Transverse colon (tissue), 4 donors: ENCODE data around the gene SLC6A1. TPM values are rescaled to one million over a fixed set of nuclear protein-coding genes. Genes with fewer than 3 reads are reported as not detected.

Source experiments
- DNase-seq: peaks from one replicate; pipeline ENCODE4 v3.0.0-alpha.2; 2019
- H3K27ac ChIP-seq, 4 donors: fragments of 200-600 bp; sonication (generic); 2 replicates each; pipeline ENCODE4 v1.5.1; 2016 to 2018; ENCODE audit warnings: inconsistent platforms in 4 of 4
- H3K27me3 ChIP-seq: fragments of 200-600 bp; sonication (generic); 2 replicates; pipeline ENCODE4 v1.5.1; 2017; ENCODE audit warnings: inconsistent platforms
- H3K36me3 ChIP-seq, 4 donors: fragments of 200-600 bp; sonication (generic); 2 replicates each; pipeline ENCODE4 v1.5.1; 2017 to 2019; ENCODE audit warnings: inconsistent platforms in 4 of 4
- H3K4me1 ChIP-seq, 4 donors: fragments of 200-600 bp; sonication (generic); 2 replicates each; pipeline ENCODE4 v1.5.1; 2017 to 2020; ENCODE audit warnings: inconsistent platforms in 4 of 4
- H3K4me3 ChIP-seq, 4 donors: fragments of 200-600 bp; sonication (generic); 1 replicate in 1 of 4; 2 replicates in 3 of 4; pipeline versions ENCODE4 v1.5.1 to v1.6.1; 2017 to 2019; ENCODE audit warnings: inconsistent platforms in 4 of 4
- H3K9me3 ChIP-seq, 2 donors: fragments of 200-600 bp; sonication (generic); 2 replicates each; pipeline ENCODE4 v1.5.1; 2017 to 2019; ENCODE audit warnings: inconsistent platforms in 2 of 2
- EP300 ChIP-seq: sonication (generic); formaldehyde crosslinking; IDR thresholded peaks from one replicate; pipeline ENCODE4 v1.6.1; 2017; ENCODE audit warnings: antibody characterized with exemption, low read depth
- POLR2A ChIP-seq: fragments of 450-650 bp; IDR thresholded peaks from one replicate; pipeline ENCODE4 v1.6.1; 2016; ENCODE audit warnings: antibody characterized with exemption, mild to moderate bottlenecking, moderate library complexity
- POLR2AphosphoS5 ChIP-seq, 3 donors: sonication (generic); formaldehyde crosslinking; IDR thresholded peaks; one replicate each; pipeline ENCODE4 v1.6.1; 2016; ENCODE audit warnings: antibody characterized with exemption in 3 of 3
- WGBS, 2 donors: methylation state at CpG; one replicate each; pipeline ENCODE4 v1.1.5; 2018; ENCODE audit warnings: low coverage in 1 of 2; 5-methylcytosine and 5-hydroxymethylcytosine counted together
- in situ Hi-C, 4 donors: fragments of 200-750 bp; cut with MboI; loops; one replicate each; pipeline versions ENCODE4 v1.15.0 to v1.15.1; 2017; ENCODE audit warnings: low sequenced_read_pairs in 3 of 4, low pct_ligation_motif_present in 1 of 4, low pct_unique_long_range_greater_than_20kb in 1 of 4
- intact Hi-C: fragments of 100-400 bp; cut with DNase I; formaldehyde crosslinking; loops from one replicate; pipeline ENCODE4 v1.15.1; 2023; ENCODE audit warnings: low total_unique reads
- total RNA-seq, 4 donors: library from RNA; depleted of rRNA; stranded (reverse); fragments of >200 nt; gene quantifications; one replicate each; pipeline ENCODE4 v1.1.0, GENCODE V29; 2016
- TF ChIP-seq, protein P1 (sequence below), 5 experiments: fragments of 200-600 bp in 3 of 5; fragments of 450-650 bp in 2 of 5; sonication (generic) in 3 of 5; IDR thresholded peaks; 1 replicate in 2 of 5; 2 replicates in 3 of 5; pipeline ENCODE4 v1.5.1; 2016 to 2017; ENCODE audit warnings: antibody characterized with exemption in 5 of 5, inconsistent platforms in 3 of 5, mild to moderate bottlenecking in 2 of 5, moderate library complexity in 1 of 5

Gene SLC6A1
- total RNA-seq, 4 donors from 2014 or later = 0.20 to 0.55 (median 0.48) TPM; not detected in 1

DNA sequence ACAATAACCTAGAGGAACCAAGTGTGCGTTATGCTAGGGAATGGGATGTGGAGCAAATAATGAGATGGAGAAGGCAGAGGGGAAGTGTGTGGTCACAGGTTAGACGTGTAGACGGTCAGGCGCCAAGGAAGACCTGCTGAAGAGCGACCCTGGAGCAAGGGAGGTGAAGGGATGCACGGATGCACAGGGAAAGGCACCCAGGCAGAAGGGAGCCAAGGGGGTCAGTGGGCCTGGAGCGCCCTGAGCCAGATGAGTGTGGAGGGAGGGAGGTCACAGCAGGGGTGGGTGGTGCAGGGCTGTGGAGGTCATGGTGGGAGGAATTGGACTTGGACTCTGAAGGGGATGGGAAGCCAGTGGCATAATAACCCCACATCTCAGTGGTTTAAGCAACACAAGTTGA lies 70.2 kb downstream of the SLC6A1 start:
- Histone ChIP-seq H3K27me3 (peaks cover 14% of the 10 kb centered on the region), H3K4me3 (no peak overlapping the region), H3K27ac (no peak overlapping the region), H3K4me1 (peaks cover 3 to 10% (median 6%) of the 10 kb centered on the region in 4 donors), H3K9me3 (no peaks in the 10 kb centered on the region), H3K36me3 (no peaks in the 10 kb centered on the region)
- WGBS, 2 donors = 77 to 86% methylated on average over 7 of the region's 7 CpGs
- no peak for DNase-seq
- in situ Hi-C loops = loop anchor here (10.0 to 25.0 kb wide), 3 partner anchors 272 to 300 kb away; no protein-coding TSS in a partner anchor
- intact Hi-C loops = no loop called here
- TF ChIP-seq POLR2A (no peak), POLR2AphosphoS5 (IDR thresholded peaks at IDR 0.05) (no peak), EP300 (no peak)
- TF ChIP-seq, protein P1, sequence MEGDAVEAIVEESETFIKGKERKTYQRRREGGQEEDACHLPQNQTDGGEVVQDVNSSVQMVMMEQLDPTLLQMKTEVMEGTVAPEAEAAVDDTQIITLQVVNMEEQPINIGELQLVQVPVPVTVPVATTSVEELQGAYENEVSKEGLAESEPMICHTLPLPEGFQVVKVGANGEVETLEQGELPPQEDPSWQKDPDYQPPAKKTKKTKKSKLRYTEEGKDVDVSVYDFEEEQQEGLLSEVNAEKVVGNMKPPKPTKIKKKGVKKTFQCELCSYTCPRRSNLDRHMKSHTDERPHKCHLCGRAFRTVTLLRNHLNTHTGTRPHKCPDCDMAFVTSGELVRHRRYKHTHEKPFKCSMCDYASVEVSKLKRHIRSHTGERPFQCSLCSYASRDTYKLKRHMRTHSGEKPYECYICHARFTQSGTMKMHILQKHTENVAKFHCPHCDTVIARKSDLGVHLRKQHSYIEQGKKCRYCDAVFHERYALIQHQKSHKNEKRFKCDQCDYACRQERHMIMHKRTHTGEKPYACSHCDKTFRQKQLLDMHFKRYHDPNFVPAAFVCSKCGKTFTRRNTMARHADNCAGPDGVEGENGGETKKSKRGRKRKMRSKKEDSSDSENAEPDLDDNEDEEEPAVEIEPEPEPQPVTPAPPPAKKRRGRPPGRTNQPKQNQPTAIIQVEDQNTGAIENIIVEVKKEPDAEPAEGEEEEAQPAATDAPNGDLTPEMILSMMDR (IDR thresholded peaks at IDR 0.05) = no peak

- Histone ChIP-seq H3K27me3 (no peaks in the 10 kb centered on the region), H3K36me3 (no peaks in the 10 kb centered on the region), H3K9me3 (no peaks in the 10 kb centered on the region), H3K27ac (no peak overlapping the region), H3K4me1 (no peaks in the 10 kb centered on the region), H3K4me3 (no peak overlapping the region)
- intact Hi-C loops (no loop called here), in situ Hi-C loops (loop anchor here (25.0 kb wide), 2 partner anchors 266 to 309 kb away; no protein-coding TSS in a partner anchor)
- no peak for TF ChIP-seq POLR2A
- no peak for TF ChIP-seq POLR2AphosphoS5 (IDR thresholded peaks at IDR 0.05)
- TF ChIP-seq, protein P1 (IDR thresholded peaks at IDR 0.05) = no peak
- TF ChIP-seq EP300 = no peak
- WGBS, 2 donors = 88 to 100% methylated on average over 4 to 26 of the region's 26 CpGs
- no peak for DNase-seq
These were observed 78.7 kb downstream of the SLC6A1 start for GRCh38 chr3:11071096-11071755.

DNA sequence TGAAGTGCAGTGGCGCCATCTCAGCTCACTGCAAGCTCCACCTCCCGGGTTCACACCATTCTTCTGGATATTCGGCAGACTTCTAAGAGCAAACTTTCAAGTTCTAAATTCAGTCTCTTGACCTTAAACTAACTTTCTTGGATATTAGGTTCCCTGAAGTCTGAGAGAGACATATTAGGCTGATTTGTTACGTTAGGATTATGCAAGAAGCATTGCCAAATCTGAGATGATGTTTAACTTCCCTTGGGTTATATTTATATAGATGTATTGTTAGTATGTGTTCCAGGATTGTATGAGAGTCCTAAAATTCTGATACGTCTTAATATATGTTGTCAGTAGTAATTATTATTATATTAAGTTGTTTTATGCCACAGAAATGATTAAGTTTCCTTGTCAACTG lies 80.1 kb downstream of the SLC6A1 start:
- Histone ChIP-seq H3K36me3 (no peaks in the 10 kb centered on the region), H3K27me3 (no peaks in the 10 kb centered on the region), H3K4me3 (no peak overlapping the region), H3K4me1 (no peaks in the 10 kb centered on the region), H3K27ac (no peak overlapping the region), H3K9me3 (no peaks in the 10 kb centered on the region)
- WGBS, 2 donors = 68 to 77% methylated on average over 5 of the region's 5 CpGs
- intact Hi-C loops = no loop called here
- no peak for TF ChIP-seq POLR2AphosphoS5 (IDR thresholded peaks at IDR 0.05)
- TF ChIP-seq EP300 = no peak
- TF ChIP-seq, protein P1 (IDR thresholded peaks at IDR 0.05) = no peak
- TF ChIP-seq POLR2A = no peak
- in situ Hi-C loops = loop anchor here (25.0 kb wide), 2 partner anchors 265 to 310 kb away; no protein-coding TSS in a partner anchor
- no peak for DNase-seq

- H3K4me3 ChIP-seq = no peak overlapping the region
- in situ Hi-C loops (loop anchor here (25.0 kb wide), 2 partner anchors 263 to 312 kb away; no protein-coding TSS in a partner anchor), intact Hi-C loops (no loop called here)
- 63% methylated on average over 2 of the region's 2 CpGs; no CpG with 5 or more reads in 1 of the 2 donors for WGBS, 2 donors
- TF ChIP-seq, protein P1 (IDR thresholded peaks at IDR 0.05) = no peak
- TF ChIP-seq POLR2A = no peak
- TF ChIP-seq POLR2AphosphoS5 (IDR thresholded peaks at IDR 0.05) = no peak
- TF ChIP-seq EP300 = no peak
- no peak overlapping the region for H3K27ac ChIP-seq
- H3K27me3 ChIP-seq = no peaks in the 10 kb centered on the region
- DNase-seq = no peak
- no peaks in the 10 kb centered on the region for H3K36me3 ChIP-seq
- no peaks in the 10 kb centered on the region for H3K4me1 ChIP-seq
- H3K9me3 ChIP-seq = no peaks in the 10 kb centered on the region
These were observed 81.5 kb downstream of the SLC6A1 start for GRCh38 chr3:11074011-11074410.
